ENCODE measurements around the gene ICAM4.

ICAM4 gene

GRCh38 chr19:10256970-10257615 is 29.7 kb upstream of the ICAM4 start:
- no peak overlapping the region for H3K4me3 ChIP-seq
- in situ Hi-C loops (cut with MboI; ENCODE audit: low sequenced_read_pairs) = no loop called here
- DNase-seq (ENCODE audit: low spot score in 2 of 2) = no peak
- H3K27me3 ChIP-seq (ENCODE audit: low read depth) = no peaks in the 10 kb centered on the region
- H3K4me1 ChIP-seq = no peaks in the 10 kb centered on the region
- no peaks in the 10 kb centered on the region for H3K9me3 ChIP-seq
- peaks cover 56% of the 10 kb centered on the region for H3K36me3 ChIP-seq (replicated peaks)

GRCh38 chr19:10258080-10258710 is 28.6 kb upstream of the ICAM4 start:
- no peaks in the 10 kb centered on the region for H3K9me3 ChIP-seq
- H3K36me3 ChIP-seq (replicated peaks) = peaks cover 56% of the 10 kb centered on the region
- H3K27me3 ChIP-seq (ENCODE audit: low read depth) = no peaks in the 10 kb centered on the region
- DNase-seq (ENCODE audit: low spot score in 2 of 2) = no peak
- no peaks in the 10 kb centered on the region for H3K4me1 ChIP-seq
- in situ Hi-C loops (cut with MboI; ENCODE audit: low sequenced_read_pairs) = no loop called here
- no peak overlapping the region for H3K4me3 ChIP-seq

GRCh38 chr19:10259162-10259905 is 27.4 kb upstream of the ICAM4 start:
- Histone ChIP-seq H3K36me3 (replicated peaks) (peaks cover 52% of the 10 kb centered on the region), H3K4me1 (no peaks in the 10 kb centered on the region), H3K4me3 (no peak overlapping the region), H3K27me3 (ENCODE audit: low read depth) (no peaks in the 10 kb centered on the region), H3K9me3 (no peaks in the 10 kb centered on the region)
- DNase-seq (ENCODE audit: low spot score in 2 of 2) = peak; percentile 82 to 96
- in situ Hi-C loops (cut with MboI; ENCODE audit: low sequenced_read_pairs) = no loop called here

- DNase-seq (ENCODE audit: low spot score in 2 of 2) = no peak
- in situ Hi-C loops (cut with MboI; ENCODE audit: low sequenced_read_pairs) = no loop called here
Observed at GRCh38 chr19:10260141-10260584, 26.6 kb upstream of the ICAM4 start.

GRCh38 chr19:10262771-10263170 is 24.0 kb upstream of the ICAM4 start:
- no peak for DNase-seq (ENCODE audit: low spot score in 2 of 2)
- Histone ChIP-seq H3K27me3 (ENCODE audit: low read depth) (no peaks in the 10 kb centered on the region), H3K4me3 (no peak overlapping the region), H3K4me1 (no peaks in the 10 kb centered on the region), H3K36me3 (replicated peaks) (peaks cover 22% of the 10 kb centered on the region), H3K9me3 (no peaks in the 10 kb centered on the region)
- in situ Hi-C loops (cut with MboI; ENCODE audit: low sequenced_read_pairs) = no loop called here

More at GRCh38 chr19:10260141-10260584, 26.6 kb upstream of the ICAM4 start:
- Histone ChIP-seq H3K4me1 (no peaks in the 10 kb centered on the region), H3K9me3 (no peaks in the 10 kb centered on the region), H3K27me3 (ENCODE audit: low read depth) (no peaks in the 10 kb centered on the region), H3K36me3 (replicated peaks) (peaks cover 43% of the 10 kb centered on the region), H3K4me3 (no peak overlapping the region)

- DNase-seq (ENCODE audit: low spot score in 2 of 2) = no peak
- H3K27me3 ChIP-seq (ENCODE audit: low read depth) = peaks cover 4% of the 10 kb centered on the region; the same call in 1 of the 2 replicates
- no peak overlapping the region for H3K4me3 ChIP-seq
- H3K9me3 ChIP-seq = no peaks in the 10 kb centered on the region
- in situ Hi-C loops (cut with MboI; ENCODE audit: low sequenced_read_pairs) = no loop called here
- H3K36me3 ChIP-seq (replicated peaks) = no peaks in the 10 kb centered on the region
- peaks cover 9% of the 10 kb centered on the region for H3K4me1 ChIP-seq
Observed at GRCh38 chr19:10266706-10267105, 20.0 kb upstream of the ICAM4 start.

GRCh38 chr19:10268071-10268470 is 18.7 kb upstream of the ICAM4 start:
- Histone ChIP-seq H3K27me3 (ENCODE audit: low read depth) (peaks cover 4% of the 10 kb centered on the region; the same call in 1 of the 2 replicates), H3K4me3 (no peak overlapping the region), H3K9me3 (no peaks in the 10 kb centered on the region), H3K36me3 (replicated peaks) (no peaks in the 10 kb centered on the region), H3K4me1 (peaks cover 9% of the 10 kb centered on the region)
- in situ Hi-C loops (cut with MboI; ENCODE audit: low sequenced_read_pairs) = no loop called here
- no peak for DNase-seq (ENCODE audit: low spot score in 2 of 2)

GRCh38 chr19:10269333-10270179 is 17.2 kb upstream of the ICAM4 start:
- peak overlapping the region; percentile 9 for H3K4me3 ChIP-seq
- H3K36me3 ChIP-seq (replicated peaks) = no peaks in the 10 kb centered on the region
- peak; percentile 41 to 91 for DNase-seq (ENCODE audit: low spot score in 2 of 2)
- peaks cover 9% of the 10 kb centered on the region for H3K4me1 ChIP-seq
- in situ Hi-C loops (cut with MboI; ENCODE audit: low sequenced_read_pairs) = loop anchor here (5.0 kb wide), 1 partner anchor 118 kb away; no protein-coding TSS in a partner anchor
- no peaks in the 10 kb centered on the region for H3K9me3 ChIP-seq
- peaks cover 4% of the 10 kb centered on the region; the same call in 1 of the 2 replicates for H3K27me3 ChIP-seq (ENCODE audit: low read depth)

GRCh38 chr19:10270180-10270615 is 16.6 kb upstream of the ICAM4 start:
- H3K9me3 ChIP-seq = no peaks in the 10 kb centered on the region
- no peak for DNase-seq (ENCODE audit: low spot score in 2 of 2)
- no peaks in the 10 kb centered on the region for H3K36me3 ChIP-seq (replicated peaks)
- in situ Hi-C loops (cut with MboI; ENCODE audit: low sequenced_read_pairs) = loop anchor here (5.0 kb wide), 1 partner anchor 117 kb away; no protein-coding TSS in a partner anchor
- H3K27me3 ChIP-seq (ENCODE audit: low read depth) = peaks cover 4% of the 10 kb centered on the region; the same call in 1 of the 2 replicates
- H3K4me1 ChIP-seq = peaks cover 9% of the 10 kb centered on the region
- peak overlapping the region; percentile 9; the same call in 1 of the 2 replicates for H3K4me3 ChIP-seq

- in situ Hi-C loops (cut with MboI; ENCODE audit: low sequenced_read_pairs) = loop anchor here (5.0 kb wide), 1 partner anchor 116 kb away; no protein-coding TSS in a partner anchor
Observed at GRCh38 chr19:10270616-10271394, 15.9 kb upstream of the ICAM4 start, which contains the start of gene ICAM1. Gene ICAM1 (plus strand): TSS chr19:10271120. CDS start chr19:10271160, 40 bp downstream.

GRCh38 chr19:10271543-10272086 is 15.1 kb upstream of the ICAM4 start:
- no peaks in the 10 kb centered on the region for H3K9me3 ChIP-seq
- H3K27me3 ChIP-seq (ENCODE audit: low read depth) = peaks cover 4% of the 10 kb centered on the region; the same call in 1 of the 2 replicates
- in situ Hi-C loops (cut with MboI; ENCODE audit: low sequenced_read_pairs) = loop anchor here (5.0 kb wide), 1 partner anchor 116 kb away; no protein-coding TSS in a partner anchor
- no peak overlapping the region for H3K4me3 ChIP-seq
- no peaks in the 10 kb centered on the region for H3K36me3 ChIP-seq (replicated peaks)
- peaks cover 9% of the 10 kb centered on the region for H3K4me1 ChIP-seq
- no peak for DNase-seq (ENCODE audit: low spot score in 2 of 2)

More at GRCh38 chr19:10270616-10271394, 15.9 kb upstream of the ICAM4 start, which contains the start of gene ICAM1:
- peak in 1 of 2 experiments; percentile 61 for DNase-seq (ENCODE audit: low spot score in 2 of 2)
- Histone ChIP-seq H3K4me1 (peaks cover 9% of the 10 kb centered on the region), H3K36me3 (replicated peaks) (no peaks in the 10 kb centered on the region), H3K9me3 (no peaks in the 10 kb centered on the region), H3K27me3 (ENCODE audit: low read depth) (peaks cover 4% of the 10 kb centered on the region; the same call in 1 of the 2 replicates), H3K4me3 (peak within 1 kb of the TSS; percentile 9; the same call in 1 of the 2 replicates)

GRCh38 chr19:10274589-10274988 is 12.2 kb upstream of the ICAM4 start:
- Histone ChIP-seq H3K4me1 (peaks cover 8% of the 10 kb centered on the region), H3K36me3 (replicated peaks) (no peaks in the 10 kb centered on the region), H3K9me3 (no peaks in the 10 kb centered on the region), H3K27me3 (ENCODE audit: low read depth) (peaks cover 4% of the 10 kb centered on the region; the same call in 1 of the 2 replicates), H3K4me3 (no peak overlapping the region)
- no peak for DNase-seq (ENCODE audit: low spot score in 2 of 2)
- in situ Hi-C loops (cut with MboI; ENCODE audit: low sequenced_read_pairs) = loop anchor here (5.0 kb wide), 1 partner anchor 113 kb away; no protein-coding TSS in a partner anchor

All from HAP-1 (cell line).